Small intestine (tissue), 7 donors: ENCODE results near the gene FHIT. TPM values are rescaled to one million over a fixed set of nuclear protein-coding genes. Genes with fewer than 3 reads are reported as not detected.

ENCODE experiments used
- DNase-seq, 2 donors: peaks; one replicate each; pipeline versions ENCODE4 v3.0.0 to v3.0.0-alpha.2; 2013
- FAIRE-seq: peaks from 2 replicates; lab custom pipeline; 2012; peaks lifted over from hg19 to GRCh38; lab: Jason Lieb, UNC
- H3K27ac ChIP-seq, 3 donors: one replicate each; pipeline ENCODE4 v1.5.1; 2013; ENCODE audit warnings: low read length in 2 of 3, mild to moderate bottlenecking in 2 of 3, control low read depth in 1 of 3, inconsistent platforms in 1 of 3, low read depth in 1 of 3, moderate library complexity in 1 of 3
- H3K27me3 ChIP-seq, 3 donors: one replicate each; pipeline ENCODE4 v1.6.1; 2013; ENCODE audit warnings: low read length in 3 of 3, inconsistent platforms in 1 of 3; ENCODE audit not compliant: control insufficient read depth in 3 of 3, insufficient read depth in 3 of 3
- H3K36me3 ChIP-seq, 3 donors: one replicate each; pipeline ENCODE4 v1.6.1; 2013; ENCODE audit warnings: low read length in 3 of 3, inconsistent platforms in 1 of 3, low read depth in 1 of 3, mild to moderate bottlenecking in 1 of 3, moderate library complexity in 1 of 3; ENCODE audit not compliant: control insufficient read depth in 3 of 3, insufficient read depth in 2 of 3
- H3K4me1 ChIP-seq, 3 donors: one replicate each; pipeline ENCODE4 v1.6.1; 2013; ENCODE audit warnings: low read length in 2 of 3, inconsistent platforms in 1 of 3, low read depth in 1 of 3, mild to moderate bottlenecking in 1 of 3, moderate library complexity in 1 of 3; ENCODE audit not compliant: control insufficient read depth in 3 of 3, insufficient read depth in 2 of 3
- H3K4me3 ChIP-seq, 3 donors: one replicate each; pipeline ENCODE4 v1.5.1; 2013; ENCODE audit warnings: low read length in 3 of 3, control low read depth in 1 of 3, inconsistent platforms in 1 of 3, low read depth in 1 of 3, mild to moderate bottlenecking in 1 of 3, moderate library complexity in 1 of 3
- H3K9me3 ChIP-seq, 2 donors: one replicate each; pipeline ENCODE4 v1.6.1; 2013; ENCODE audit warnings: low read depth in 1 of 2, low read length in 1 of 2; ENCODE audit not compliant: control insufficient read depth in 2 of 2, insufficient read depth in 1 of 2
- WGBS, 3 donors: extraction: QIAGEN DNeasy Blood & Tissue Kit; methylation state at CpG; one replicate each; pipeline ENCODE4 v1.1.7; 2013; 5-methylcytosine and 5-hydroxymethylcytosine counted together
- polyA plus RNA-seq, 4 donors: library from polyadenylated mRNA; stranded (reverse) in 3 of 4; unstranded in 1 of 4; fragments of 200-250 nt in 3 of 4; fragments of 120-200 nt in 1 of 4; gene quantifications; one replicate each; pipeline versions ENCODE4 v1.2.1 to v1.2.3, GENCODE V29; 2013
- donor health status: healthy with polysubstance abuse.
- donor health status: control.
- donor health status: control.
- donor health status: Bipolar disorder and iron deficiency.
- donor health status: healthy.

FHIT gene
- polyA plus RNA-seq, 4 donors: 4.4 to 30.4 (median 7.0) TPM

DNA sequence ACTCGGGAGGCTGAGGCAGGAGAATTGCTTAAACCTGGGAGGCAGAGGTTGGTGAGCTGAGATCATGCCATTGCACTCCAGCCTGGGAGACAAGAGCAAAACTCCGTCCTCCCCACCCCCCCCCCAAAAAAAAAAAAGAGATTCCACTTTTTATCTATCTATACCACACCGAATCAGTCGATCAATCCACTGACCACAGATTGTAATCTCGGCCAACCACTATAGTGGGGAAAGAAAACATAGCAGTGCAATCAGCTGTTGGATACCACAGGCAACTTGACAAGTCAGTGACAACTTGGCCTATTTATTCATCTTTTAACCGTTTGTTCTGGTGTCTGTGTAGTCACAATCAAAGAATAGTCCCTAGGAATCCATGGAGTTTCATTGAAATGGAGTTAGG, 299.2 kb downstream of the FHIT start:
- 63 to 80% (median 71%) methylated on average over 6 of the region's 6 CpGs for WGBS, 3 donors
- H3K27me3 ChIP-seq: no peaks in the 10 kb centered on the region
- no peak for FAIRE-seq

DNA sequence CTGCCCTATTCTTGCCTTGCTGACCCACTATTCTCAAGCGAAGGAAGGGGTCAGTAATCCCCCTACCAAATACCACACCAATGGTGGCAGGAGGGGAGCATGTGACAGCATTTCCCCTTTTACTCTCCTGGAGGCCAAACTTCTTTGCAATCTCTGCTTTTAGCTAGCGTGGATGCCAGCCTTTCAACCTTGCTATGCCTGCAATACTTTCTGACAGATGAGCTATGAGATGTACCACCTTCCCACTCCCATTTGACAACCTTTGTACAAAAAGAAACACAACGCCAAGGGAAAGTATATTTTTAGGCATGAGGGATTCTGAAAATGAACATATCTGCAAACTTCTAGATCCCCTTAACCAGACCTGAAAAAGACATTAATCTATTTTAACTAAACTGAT, 302.1 kb downstream of the FHIT start:
- H3K27me3 ChIP-seq: no peaks in the 10 kb centered on the region
- DNase-seq: no peak
- peaks cover 0 to 3% of the 10 kb centered on the region in 2 donors for H3K9me3 ChIP-seq
- no peak overlapping the region for H3K4me3 ChIP-seq
- no peaks in the 10 kb centered on the region for H3K4me1 ChIP-seq
- H3K27ac ChIP-seq: no peak overlapping the region
- no peaks in the 10 kb centered on the region for H3K36me3 ChIP-seq
- WGBS, 3 donors: 80 to 88% (median 83%) methylated on average over 3 of the region's 3 CpGs
- FAIRE-seq: no peak

More for the DNA sequence above, 299.2 kb downstream of the FHIT start:
- no peak for DNase-seq
- Histone ChIP-seq H3K9me3 (peaks cover 0 to 6% of the 10 kb centered on the region in 2 donors), H3K36me3 (no peaks in the 10 kb centered on the region), H3K27ac (no peak overlapping the region), H3K4me3 (no peak overlapping the region), H3K4me1 (no peaks in the 10 kb centered on the region)

DNA sequence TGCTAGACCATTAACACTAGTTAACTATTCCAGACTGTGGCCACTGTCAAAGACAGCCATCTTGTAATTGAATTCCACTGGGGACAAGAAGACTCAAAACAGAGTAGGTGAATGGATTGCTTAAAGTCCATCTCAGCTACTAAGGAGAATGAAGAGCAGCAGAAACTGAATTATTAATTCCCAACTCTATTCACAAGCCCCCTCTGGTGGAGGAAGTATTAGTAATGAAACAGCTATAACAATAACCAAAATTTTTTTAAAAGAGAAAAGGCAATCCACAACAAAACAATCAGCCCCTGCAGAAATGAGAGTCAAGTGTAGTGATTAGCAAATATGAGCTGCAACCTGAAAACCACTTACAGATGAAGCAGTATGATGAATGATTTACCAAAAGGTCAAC, 302.8 kb downstream of the FHIT start:
- Histone ChIP-seq H3K27me3 (no peaks in the 10 kb centered on the region), H3K9me3 (peaks cover 0 to 3% of the 10 kb centered on the region in 2 donors), H3K4me1 (no peaks in the 10 kb centered on the region), H3K4me3 (no peak overlapping the region), H3K36me3 (no peaks in the 10 kb centered on the region), H3K27ac (no peak overlapping the region)
- FAIRE-seq: no peak
- DNase-seq: no peak

DNA sequence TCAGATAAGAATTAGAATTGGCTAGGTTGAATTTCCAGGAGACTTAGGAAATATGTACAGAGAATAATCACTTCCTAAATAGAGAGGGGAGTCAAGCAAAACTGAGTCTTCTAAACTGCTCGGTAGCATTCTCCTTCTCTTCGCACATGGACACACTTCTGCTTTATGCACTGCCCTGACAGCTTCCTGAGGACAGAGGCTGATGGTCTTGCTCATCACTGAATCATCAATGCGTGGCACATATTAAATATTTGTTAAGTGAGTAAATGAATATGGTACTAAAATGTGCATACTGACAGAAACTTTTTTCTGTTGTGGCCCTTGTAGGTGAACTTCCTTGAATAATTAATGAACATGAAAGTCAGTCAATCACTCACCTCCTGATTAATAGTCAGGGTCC, 315.5 kb downstream of the FHIT start:
- no peaks in the 10 kb centered on the region for H3K27me3 ChIP-seq
- FAIRE-seq (no peak), DNase-seq (no peak)
- H3K36me3 ChIP-seq: no peaks in the 10 kb centered on the region
- no peaks in the 10 kb centered on the region for H3K9me3 ChIP-seq
- H3K4me3 ChIP-seq: no peak overlapping the region
- no peak overlapping the region for H3K27ac ChIP-seq
- H3K4me1 ChIP-seq: no peaks in the 10 kb centered on the region
- 82 to 95% (median 86%) methylated on average over 3 of the region's 3 CpGs for WGBS, 3 donors

DNA sequence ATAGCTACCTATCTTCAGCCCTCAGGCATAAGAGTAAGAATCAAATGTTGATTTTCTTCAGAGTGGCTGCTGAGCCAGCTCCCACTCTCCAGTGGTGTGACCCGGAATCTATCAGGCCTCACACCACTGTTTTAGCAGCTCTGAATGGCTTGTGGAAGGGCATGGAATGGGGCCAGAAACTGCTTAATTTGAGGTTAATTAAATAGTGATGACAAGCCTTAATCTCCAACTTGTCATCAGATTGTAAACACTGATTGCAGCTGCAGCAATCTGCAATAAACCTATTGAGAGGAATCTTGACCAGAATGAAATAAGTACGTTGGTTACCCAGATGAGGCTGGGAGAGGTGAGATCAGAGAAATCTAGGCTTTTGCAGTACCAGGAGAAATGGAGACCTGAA, 317.4 kb downstream of the FHIT start:
- H3K36me3 ChIP-seq: no peaks in the 10 kb centered on the region
- no peaks in the 10 kb centered on the region for H3K4me1 ChIP-seq
- DNase-seq: no peak
- H3K9me3 ChIP-seq: no peaks in the 10 kb centered on the region
- FAIRE-seq: no peak
- H3K27me3 ChIP-seq: no peaks in the 10 kb centered on the region
- WGBS, 3 donors: 61 to 86% (median 74%) methylated on average over 2 of the region's 2 CpGs
- no peak overlapping the region for H3K4me3 ChIP-seq
- H3K27ac ChIP-seq: no peak overlapping the region

DNA sequence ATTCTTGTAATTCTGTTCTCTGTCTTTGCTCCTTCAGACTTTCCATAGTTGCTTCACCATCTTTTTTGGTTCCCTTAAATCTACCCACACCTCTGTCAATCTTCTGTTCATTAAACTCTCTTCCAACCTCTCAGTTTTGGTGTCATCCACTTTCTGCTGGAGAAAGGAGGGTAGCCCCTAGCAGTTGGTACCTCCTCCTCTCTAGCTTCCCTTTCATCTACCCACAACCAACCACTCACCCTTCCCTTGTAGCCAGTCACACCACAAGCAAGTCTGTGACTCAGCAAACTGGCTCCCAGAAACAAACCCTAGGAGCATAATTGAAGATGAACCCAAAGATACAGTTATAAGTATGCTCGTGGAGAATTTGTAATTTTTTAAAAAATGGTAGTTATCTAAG, 318.6 kb downstream of the FHIT start:
- no peaks in the 10 kb centered on the region for H3K4me1 ChIP-seq
- H3K9me3 ChIP-seq: peaks cover 0 to 2% of the 10 kb centered on the region in 2 donors
- DNase-seq: no peak
- H3K36me3 ChIP-seq: no peaks in the 10 kb centered on the region
- no peak overlapping the region for H3K4me3 ChIP-seq
- H3K27me3 ChIP-seq: no peaks in the 10 kb centered on the region
- no peak overlapping the region for H3K27ac ChIP-seq
- FAIRE-seq: no peak
- 76 to 88% (median 78%) methylated on average over 1 of the region's 1 CpG for WGBS, 3 donors

DNA sequence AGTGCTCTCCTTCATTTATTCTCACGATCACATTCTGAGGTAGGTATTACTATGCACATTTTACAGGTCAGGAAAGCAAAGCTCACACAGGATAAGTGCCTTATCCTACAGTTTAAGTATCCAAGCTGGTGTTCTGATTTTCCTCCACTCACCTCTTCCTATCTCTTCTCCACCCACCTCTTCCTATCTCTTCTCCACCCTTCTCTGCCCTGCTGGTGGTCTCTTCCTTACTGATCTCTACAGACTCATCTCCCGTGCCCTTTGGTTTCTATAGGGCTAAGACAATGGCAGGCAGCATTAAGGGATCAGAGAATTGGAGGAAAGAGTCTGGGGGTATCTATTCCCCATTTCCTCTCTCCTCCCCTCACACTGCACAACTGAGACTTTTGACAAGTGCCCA, 319.1 kb downstream of the FHIT start:
- no peak for FAIRE-seq
- H3K27ac ChIP-seq: no peak overlapping the region
- no peak overlapping the region for H3K4me3 ChIP-seq
- H3K4me1 ChIP-seq: no peaks in the 10 kb centered on the region
- H3K9me3 ChIP-seq: peaks cover 0 to 6% of the 10 kb centered on the region in 2 donors
- no peak for DNase-seq
- 77 to 82% (median 81%) methylated on average over 2 of the region's 2 CpGs for WGBS, 3 donors
- H3K27me3 ChIP-seq: no peaks in the 10 kb centered on the region
- no peaks in the 10 kb centered on the region for H3K36me3 ChIP-seq

DNA sequence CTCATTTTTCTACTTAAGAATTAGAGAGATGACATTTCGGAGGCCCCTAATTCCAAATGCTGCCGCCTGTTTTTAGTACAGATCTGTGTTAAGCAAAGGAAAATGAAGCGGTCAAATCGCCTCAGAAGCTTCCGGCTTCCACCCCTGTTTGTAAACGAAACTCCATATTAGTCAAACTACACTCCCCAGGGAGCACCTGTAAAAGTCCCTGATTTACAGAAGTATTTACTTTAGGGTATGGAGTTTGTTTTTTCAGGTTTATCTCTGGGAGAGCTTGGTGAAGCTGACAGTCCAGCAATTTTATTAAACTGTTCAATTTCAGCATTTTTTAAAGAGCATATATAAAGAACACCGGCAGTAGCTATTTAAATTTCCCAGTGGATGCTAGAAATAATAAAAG, 319.8 kb downstream of the FHIT start:
- Histone ChIP-seq H3K9me3 (peaks cover 0 to 10% of the 10 kb centered on the region in 2 donors), H3K27me3 (no peaks in the 10 kb centered on the region), H3K27ac (no peak overlapping the region), H3K4me3 (no peak overlapping the region), H3K4me1 (no peaks in the 10 kb centered on the region), H3K36me3 (no peaks in the 10 kb centered on the region)
- WGBS, 3 donors: 75 to 89% (median 85%) methylated on average over 7 of the region's 7 CpGs
- no peak for DNase-seq
- FAIRE-seq: no peak

DNA sequence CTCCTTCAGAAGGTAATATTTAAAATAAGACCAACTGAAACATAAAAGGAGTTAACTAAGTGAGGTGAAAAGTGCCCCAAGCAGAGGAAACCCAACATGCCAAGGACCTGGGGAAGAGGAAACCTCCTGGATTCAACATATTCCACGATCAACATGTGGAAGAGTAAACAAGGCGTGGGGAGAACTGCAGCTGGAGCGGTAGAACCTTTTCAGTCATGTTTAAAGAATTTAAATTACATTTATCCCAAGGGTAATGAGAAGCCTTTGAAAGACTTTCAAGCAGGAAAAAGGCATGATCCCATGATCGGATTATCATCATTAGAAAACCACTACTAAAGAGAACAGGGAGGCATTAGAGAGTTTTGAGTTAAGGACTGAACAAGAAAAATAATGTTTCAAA, 330.7 kb downstream of the FHIT start:
- Histone ChIP-seq H3K27me3 (no peaks in the 10 kb centered on the region), H3K36me3 (no peaks in the 10 kb centered on the region), H3K27ac (no peak overlapping the region), H3K4me3 (no peak overlapping the region), H3K9me3 (peaks cover 0 to 4% of the 10 kb centered on the region in 2 donors), H3K4me1 (no peaks in the 10 kb centered on the region)
- WGBS, 3 donors: 75 to 94% (median 90%) methylated on average over 4 of the region's 4 CpGs
- DNase-seq (no peak), FAIRE-seq (no peak)
